HepG2 (cell line): Measurements from ENCODE around the gene CAMSAP1. TPM values are rescaled to one million over a fixed set of nuclear protein-coding genes. Genes with fewer than 3 reads are reported as not detected.

Experiments used
- ATAC-seq: fragments of 200-7000 bp; cut with Tn5 transposase; 3 replicates; pipeline ENCODE4 v1.9.1; 2020; ENCODE audit warnings: mild to moderate bottlenecking, moderate library complexity
- BruUV-seq: library from RNA; stranded (reverse); fragments of 400-500 nt; replicated peaks from 2 replicates; lab custom pipeline; 2021; lab: Mats Ljungman, UMichigan
- CTCF ChIA-PET: fragments of 300-600 bp; formaldehyde crosslinking; extraction: SDS; loops from one replicate; lab custom pipeline; 2021; ENCODE audit warnings: low total read pairs, inconsistent platforms, low intra/inter-chr PET ratio; lab: Yijun Ruan, JAX
- POLR2A ChIA-PET: fragments of 350-600 bp; sonication (Branson Sonifier 250); formaldehyde crosslinking; loops from one replicate; lab custom pipeline; 2020; ENCODE audit warnings: antibody characterized with exemption, inconsistent platforms; lab: Yijun Ruan, JAX
- DNase-seq: peaks from one replicate; pipeline ENCODE4 v3.0.0-alpha.2; 2015; ENCODE audit warnings: low spot score
- FAIRE-seq: peaks from 3 replicates; lab custom pipeline; 2011; peaks lifted over from hg19 to GRCh38; lab: Jason Lieb, UNC
- H2AFZ ChIP-seq: one replicate; pipeline ENCODE4 v1.6.1; 2011; ENCODE audit warnings: low read length, inconsistent platforms
- H3K27ac ChIP-seq: fragments of 300-600 bp; 3 replicates; pipeline ENCODE4 v1.8.0; 2011; ENCODE audit warnings: mixed run types, mild to moderate bottlenecking, mixed read lengths, low read length, inconsistent platforms; ENCODE audit not compliant: insufficient read depth; ENCODE audit errors: extremely low read length
- H3K27me3 ChIP-seq, 2 experiments: fragments of 200-600 bp in 1 of 2; 2 replicates in 1 of 2; 3 replicates in 1 of 2; pipeline versions ENCODE4 v1.6.0 to v1.8.0; 2011; ENCODE audit warnings: low read length in 2 of 2, mild to moderate bottlenecking in 2 of 2, moderate library complexity in 2 of 2, inconsistent platforms in 1 of 2; ENCODE audit not compliant: insufficient read depth in 2 of 2, control insufficient read depth in 1 of 2
- H3K36me3 ChIP-seq, 2 experiments: fragments of 200-600 bp in 1 of 2; replicated peaks in 1 of 2; 2 replicates in 1 of 2; 3 replicates in 1 of 2; pipeline versions ENCODE4 v1.5.1 to v1.8.0; 2011; ENCODE audit warnings: low read length in 2 of 2, inconsistent platforms in 1 of 2; ENCODE audit not compliant: insufficient read depth in 2 of 2, control insufficient read depth in 1 of 2
- H3K4me1 ChIP-seq: 2 replicates; pipeline ENCODE4 v1.5.1; 2012; ENCODE audit warnings: low read length, inconsistent platforms; ENCODE audit not compliant: insufficient read depth
- H3K4me2 ChIP-seq: 2 replicates; pipeline ENCODE4 v1.6.0; 2011; ENCODE audit warnings: low read depth, low read length, inconsistent platforms
- H3K4me3 ChIP-seq, 3 experiments: fragments of 200-600 bp in 1 of 3; sonication (generic), shearing (Covaris generic) in 1 of 3; replicated peaks in 1 of 3; 2 replicates each; pipeline ENCODE4 v1.5.1; 2011 to 2016; ENCODE audit warnings: low read length in 3 of 3, inconsistent platforms in 2 of 3, low read depth in 2 of 3, mild to moderate bottlenecking in 2 of 3, control low read depth in 1 of 3, mixed read lengths in 1 of 3; ENCODE audit not compliant: insufficient read depth in 1 of 3
- H3K79me2 ChIP-seq: one replicate; pipeline ENCODE4 v1.6.1; 2011; ENCODE audit warnings: low read length, inconsistent platforms; ENCODE audit not compliant: insufficient read depth
- H3K9ac ChIP-seq: 2 replicates; pipeline ENCODE4 v1.6.0; 2011; ENCODE audit warnings: mild to moderate bottlenecking, low read depth, low read length, inconsistent platforms; ENCODE audit not compliant: insufficient read depth
- H3K9me3 ChIP-seq: 2 replicates; pipeline ENCODE4 v1.5.1; 2012; ENCODE audit warnings: mild to moderate bottlenecking, low read length
- H4K20me1 ChIP-seq: 2 replicates; pipeline ENCODE4 v1.6.0; 2011; ENCODE audit warnings: inconsistent platforms, mild to moderate bottlenecking, low read length, moderate library complexity; ENCODE audit not compliant: insufficient read depth
- NFRKB ChIP-seq: fragments of 450-650 bp; IDR thresholded peaks from 2 replicates; pipeline ENCODE4 v1.6.1; 2017
- ZNF260 ChIP-seq: sonication (generic); formaldehyde crosslinking; IDR thresholded peaks from 2 replicates; pipeline ENCODE4 v1.4.0; 2020; ENCODE audit warnings: missing genetic modification reagents, low read depth, mild to moderate bottlenecking, borderline replicate concordance
- WGBS: methylation state at CpG from one replicate; pipeline ENCODE4 v1.1.6; 2017; ENCODE audit warnings: low lambda C conversion rate; 5-methylcytosine and 5-hydroxymethylcytosine counted together
- in situ Hi-C: cut with HindIII; loops from 2 replicates; pipeline ENCODE4 v1.10.0; 2017; ENCODE audit warnings: low pct_unique_long_range_greater_than_20kb; ENCODE audit not compliant: extremely low pct_ligation_motif_present
- intact Hi-C: fragments of 100-400 bp; cut with micrococcal nuclease; formaldehyde crosslinking; loops from one replicate; pipeline ENCODE4 v1.10.0; 2022; ENCODE audit not compliant: unreplicated experiment
- polyA plus RNA-seq, 8 experiments: library from polyadenylated mRNA; depleted of rRNA in 3 of 8; stranded (reverse) in 7 of 8; unstranded in 1 of 8; fragments of >200 nt; fragmentation: Illumina TruSeq in 4 of 8; extraction: Trizol in 4 of 8; gene quantifications; 2 replicates each; pipeline versions ENCODE4 v1.2.1 to v1.2.3, GENCODE V29; 2011 to 2016; ENCODE audit warnings: low read depth in 4 of 8, missing spikeins in 1 of 8, mixed read lengths in 1 of 8; ENCODE audit not compliant: insufficient read depth in 1 of 8
- total RNA-seq, 5 experiments: library from RNA; depleted of rRNA; stranded (reverse); fragments of >200 nt; fragmentation: Illumina TruSeq; extraction: Trizol; gene quantifications; 2 replicates each; pipeline ENCODE4 v1.2.3, GENCODE V29; 2016; ENCODE audit warnings: low read depth in 1 of 5

Gene CAMSAP1
- total and polyA plus RNA-seq, 2 of the 13 experiments (the other 11 are each of a cell fraction or from before 2014, with no cell fraction given) = 3.8 to 12.4 TPM

- peak; percentile 32 for ATAC-seq
- CTCF ChIA-PET = no interaction called here
- no peak overlapping the region for H2AFZ ChIP-seq
These were observed 126.7 kb downstream of the CAMSAP1 start for GRCh38 chr9:135780626-135781025.

DNA sequence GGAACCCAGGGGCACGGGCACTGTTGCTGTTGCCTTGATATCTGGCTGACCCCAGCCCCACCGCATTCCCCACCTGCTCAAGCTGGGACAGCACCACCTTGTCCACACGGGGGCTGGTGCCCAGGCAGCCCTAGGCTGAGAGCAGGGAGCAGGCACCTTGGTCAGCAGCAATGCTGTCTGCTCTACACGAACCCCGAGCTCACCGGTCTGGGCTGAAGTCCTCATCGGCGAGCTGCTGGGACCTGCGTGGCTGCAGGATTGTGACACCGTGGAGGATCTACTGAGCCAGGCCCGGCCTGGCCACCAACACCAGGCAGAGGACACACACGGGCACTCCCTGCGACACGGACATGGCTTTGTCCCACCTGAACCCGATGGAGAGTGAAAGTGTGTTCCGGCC, 127.3 kb downstream of the CAMSAP1 start:
- Histone ChIP-seq H4K20me1 (no peaks in the 10 kb centered on the region), H3K9me3 (no peaks in the 10 kb centered on the region), H3K4me1 (no peaks in the 10 kb centered on the region), H3K36me3 (no peaks in the 10 kb centered on the region), H3K9ac (no peak overlapping the region), H3K79me2 (no peaks in the 10 kb centered on the region), H3K4me2 (no peak overlapping the region), H2AFZ (no peak overlapping the region), H3K4me3 (no peak overlapping the region), H3K27ac (no peak overlapping the region), H3K27me3 (peaks cover 21 to 82% of the 10 kb centered on the region in 2 experiments)
- DNase-seq = no peak
- no peak for TF ChIP-seq ZNF260 (CRISPR knock-in tag)
- ATAC-seq = peak; percentile 37
- intact Hi-C loops (no loop called here), in situ Hi-C loops (no loop called here)
- WGBS = 13% methylated on average over 6 of the region's 16 CpGs
- ChIA-PET POLR2A (no interaction called here), CTCF (no interaction called here)
- BruUV-seq = no TSS peak
- FAIRE-seq = no peak

More at GRCh38 chr9:135780626-135781025, 126.7 kb downstream of the CAMSAP1 start:
- Histone ChIP-seq H3K27me3 (peaks cover 22 to 79% of the 10 kb centered on the region in 2 experiments), H3K4me3 (no peak overlapping the region), H3K9me3 (no peaks in the 10 kb centered on the region), H3K9ac (no peak overlapping the region), H3K4me2 (no peak overlapping the region), H3K27ac (no peak overlapping the region), H3K36me3 (no peaks in the 10 kb centered on the region), H4K20me1 (no peaks in the 10 kb centered on the region)
- in situ Hi-C loops = no loop called here
- no TSS peak for BruUV-seq
- 60% methylated on average over 2 of the region's 21 CpGs for WGBS
- intact Hi-C loops = no loop called here
- TF ChIP-seq NFRKB = no peak
- TF ChIP-seq, all 625 proteins: peak for 0
- no peaks in the 10 kb centered on the region for H3K4me1 ChIP-seq
- no peaks in the 10 kb centered on the region for H3K79me2 ChIP-seq
- FAIRE-seq = no peak
- DNase-seq = no peak
- POLR2A ChIA-PET = no interaction called here
